ENCODE data around the gene SUDS3.

SUDS3 gene

DNA sequence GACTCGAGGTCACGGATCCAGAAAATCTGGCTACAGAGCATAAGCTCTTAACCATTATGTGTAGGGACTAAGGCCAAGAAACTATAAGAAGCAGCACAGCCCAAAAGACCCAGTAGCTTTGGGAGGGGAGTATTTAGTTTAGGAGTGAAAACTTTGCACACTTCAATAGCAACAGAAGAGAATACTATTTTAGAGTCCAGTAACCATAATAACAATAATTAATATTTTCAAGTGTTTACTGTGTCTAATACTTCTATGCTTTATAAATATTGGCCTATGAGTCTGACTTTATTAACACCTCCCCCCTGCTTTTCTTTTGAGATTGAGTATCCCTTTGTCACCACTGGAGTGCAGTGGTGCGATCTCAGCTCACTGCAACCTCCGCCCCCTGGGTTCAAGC, 82.8 kb downstream of the SUDS3 start:
- DNase-seq, result no peak

DNA sequence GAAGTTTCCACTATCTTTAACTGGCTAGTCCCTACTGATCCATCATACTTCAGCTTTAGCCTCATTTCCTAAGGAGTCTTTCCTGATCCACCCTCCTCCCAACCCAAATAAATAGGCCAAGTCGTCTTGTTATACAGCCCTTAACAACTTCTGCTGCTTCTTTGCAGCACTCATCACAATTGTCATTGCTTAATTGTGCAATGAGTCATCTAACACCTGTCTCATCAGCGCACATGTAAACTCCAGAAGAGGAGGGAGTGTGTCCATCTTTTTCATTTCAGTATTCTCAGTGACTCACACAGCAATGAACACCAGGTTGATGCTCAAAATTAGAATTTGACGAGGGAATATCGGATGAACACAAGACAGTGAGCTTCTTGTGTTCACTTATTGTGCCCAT, 87.3 kb downstream of the SUDS3 start:
- no peak for DNase-seq

DNA sequence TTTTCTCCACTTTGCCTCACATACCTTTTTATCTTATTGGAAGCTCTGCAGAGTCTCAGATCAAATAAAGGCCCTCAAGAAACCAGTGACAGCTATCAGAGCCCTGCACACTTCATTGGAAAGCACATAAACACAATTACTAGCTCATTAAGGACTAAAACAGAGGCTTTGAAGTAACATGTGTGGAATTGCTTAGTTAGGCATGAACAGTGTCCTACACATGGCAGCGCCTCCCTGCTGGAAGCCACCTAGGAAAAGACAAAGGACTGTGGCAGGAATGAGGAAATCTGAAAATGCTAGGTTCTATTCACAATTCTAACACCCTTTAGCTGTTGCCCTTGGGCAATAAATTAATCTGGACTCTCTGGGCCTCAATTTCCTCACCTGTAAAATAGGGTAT, 89.4 kb downstream of the SUDS3 start:
- DNase-seq, result no peak

Measured in activated CD4-positive, alpha-beta T cell treated with anti-CD3 and anti-CD28 coated beads, Interleukin-2, amount 50 U/mL, for 16 hours (primary cell).